Gastroesophageal sphincter (tissue), 3 donors: Measurements from ENCODE around the gene C2orf78.

ENCODE experiments used
- POLR2A ChIP-seq, 2 donors: fragments of 450-650 bp; IDR thresholded peaks; one replicate each; pipeline ENCODE4 v1.6.1; 2017; ENCODE audit warnings: antibody characterized with exemption in 2 of 2, mild to moderate bottlenecking in 2 of 2, moderate library complexity in 1 of 2
- TF ChIP-seq, protein P1 (sequence below), 4 experiments: fragments of 200-600 bp in 2 of 4; fragments of 450-650 bp in 2 of 4; sonication (generic) in 1 of 4; IDR thresholded peaks; one replicate each; pipeline ENCODE4 v1.5.1; 2017 to 2019; ENCODE audit warnings: antibody characterized with exemption in 4 of 4, mild to moderate bottlenecking in 2 of 4, moderate library complexity in 2 of 4

- TF ChIP-seq, protein P1, sequence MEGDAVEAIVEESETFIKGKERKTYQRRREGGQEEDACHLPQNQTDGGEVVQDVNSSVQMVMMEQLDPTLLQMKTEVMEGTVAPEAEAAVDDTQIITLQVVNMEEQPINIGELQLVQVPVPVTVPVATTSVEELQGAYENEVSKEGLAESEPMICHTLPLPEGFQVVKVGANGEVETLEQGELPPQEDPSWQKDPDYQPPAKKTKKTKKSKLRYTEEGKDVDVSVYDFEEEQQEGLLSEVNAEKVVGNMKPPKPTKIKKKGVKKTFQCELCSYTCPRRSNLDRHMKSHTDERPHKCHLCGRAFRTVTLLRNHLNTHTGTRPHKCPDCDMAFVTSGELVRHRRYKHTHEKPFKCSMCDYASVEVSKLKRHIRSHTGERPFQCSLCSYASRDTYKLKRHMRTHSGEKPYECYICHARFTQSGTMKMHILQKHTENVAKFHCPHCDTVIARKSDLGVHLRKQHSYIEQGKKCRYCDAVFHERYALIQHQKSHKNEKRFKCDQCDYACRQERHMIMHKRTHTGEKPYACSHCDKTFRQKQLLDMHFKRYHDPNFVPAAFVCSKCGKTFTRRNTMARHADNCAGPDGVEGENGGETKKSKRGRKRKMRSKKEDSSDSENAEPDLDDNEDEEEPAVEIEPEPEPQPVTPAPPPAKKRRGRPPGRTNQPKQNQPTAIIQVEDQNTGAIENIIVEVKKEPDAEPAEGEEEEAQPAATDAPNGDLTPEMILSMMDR (IDR thresholded peaks at IDR 0.05): no peak
- TF ChIP-seq POLR2A (IDR thresholded peaks at IDR 0.05): no peak
Observed at GRCh38 chr2:73859721-73860586, 76.0 kb downstream of the C2orf78 start.
